Heart right ventricle (tissue), 16 donors: ENCODE measurements around the gene KIFC3. TPM values are rescaled to one million over a fixed set of nuclear protein-coding genes. Genes with fewer than 3 reads are reported as not detected.

Experiments used
- ATAC-seq, 8 donors: fragments of 200-7000 bp; cut with Tn5 transposase; one replicate each; pipeline ENCODE4 v1.9.1; 2020; ENCODE audit warnings: mild to moderate bottlenecking in 8 of 8, moderate library complexity in 8 of 8, moderate number of reproducible peaks in 1 of 8
- DNase-seq, 2 donors: peaks; one replicate each; pipeline ENCODE4 v3.0.0-alpha.2; 2020
- H3K27ac ChIP-seq, 10 donors: fragments of 200-600 bp; sonication (generic) in 2 of 10; one replicate each; pipeline versions ENCODE4 v1.5.0 to v1.8.0; 2020 to 2022; ENCODE audit warnings: mild to moderate bottlenecking in 3 of 10
- H3K27me3 ChIP-seq, 7 donors: fragments of 200-600 bp; one replicate each; pipeline ENCODE4 v1.8.0; 2021 to 2022; ENCODE audit warnings: mild to moderate bottlenecking in 2 of 7
- H3K36me3 ChIP-seq, 9 donors: fragments of 200-600 bp; sonication (generic) in 1 of 9; one replicate each; pipeline versions ENCODE4 v1.5.0 to v1.8.0; 2020 to 2022; ENCODE audit warnings: mild to moderate bottlenecking in 2 of 9
- H3K4me1 ChIP-seq, 9 donors: fragments of 200-600 bp; sonication (generic) in 1 of 9; one replicate each; pipeline versions ENCODE4 v1.5.0 to v1.8.0; 2020 to 2022; ENCODE audit warnings: mild to moderate bottlenecking in 4 of 9
- H3K4me3 ChIP-seq, 10 donors: fragments of 200-600 bp; sonication (generic) in 2 of 10; one replicate each; pipeline versions ENCODE4 v1.5.0 to v1.8.0; 2020 to 2022; ENCODE audit warnings: mild to moderate bottlenecking in 7 of 10, moderate library complexity in 2 of 10
- H3K9me3 ChIP-seq, 11 donors: fragments of 200-600 bp in 10 of 11; sonication (generic) in 2 of 11; one replicate each; pipeline versions ENCODE4 v1.5.0 to v1.8.0; 2013 to 2022; ENCODE audit warnings: mild to moderate bottlenecking in 2 of 11, control low read depth in 1 of 11, moderate library complexity in 1 of 11
- WGBS, 2 donors: extraction: QIAGEN DNeasy Blood & Tissue Kit; methylation state at CpG; one replicate each; pipeline ENCODE4 v1.1.7; 2013; ENCODE audit warnings: inconsistent platforms in 1 of 2; 5-methylcytosine and 5-hydroxymethylcytosine counted together
- intact Hi-C, 10 donors: fragments of 100-400 bp; cut with DNase I; formaldehyde crosslinking; loops; one replicate each; pipeline versions ENCODE4 v1.11.1 to v1.14.2; 2022
- polyA plus RNA-seq, 2 donors: library from polyadenylated mRNA; stranded (reverse); fragments of 200-250 nt; gene quantifications; one replicate each; pipeline ENCODE4 v1.2.3, GENCODE V29; 2013
- total RNA-seq, 10 donors: library from RNA; stranded (reverse); fragmentation: NEBNext Ultra II Directional in 3 of 10; extraction: Animal tissue kit (Norgen Biotek cat#: 25700) in 3 of 10; gene quantifications; one replicate each; pipeline versions ENCODE4 v1.2.1 to v1.2.4, GENCODE V29; 2021 to 2023
- TF ChIP-seq, protein P1 (sequence below), 9 donors: fragments of 200-600 bp; sonication (generic) in 2 of 9; IDR thresholded peaks; one replicate each; pipeline versions ENCODE4 v1.5.0 to v1.8.0; 2021 to 2022; ENCODE audit warnings: antibody characterized with exemption in 9 of 9, mild to moderate bottlenecking in 5 of 9, moderate library complexity in 1 of 9
- donor health status: Arrhythmogenic right ventricular cardiomyopathy.
- donor health status: ischemic (EF 13 %, LVEDD 7.1; RV severe dilation, severe dysfunction).
- donor health status: healthy with polysubstance abuse.
- donor health status: DM: no; HTN: yes; CAD: no.
- donor health status: DM: no; HTN: no; CAD: no.
- donor health status: ischemic (EF 25% LVEDD 6.9; RV normal size, moderate dysfunction).
- donor health status: ischemic (EF 25% LVEDD 5.7; RV mildly dilated, moderate dysfunction).
- donor health status: healthy.
- donor health status: DM: yes; HTN: yes; CAD: no.
- donor health status: Ischemic cardiomyopathy.
- donor health status: ischemic (EF 35%, LVEDD 5.7; RV mildly dilated, moderate dysfunction).
- donor health status: nonischemic (EF 11% LVEDD 7.7; RV severe dilation, severe dysfunction).
- donor health status: DM: yes; HTN: yes; CAD: no.
- donor health status: PGD.
- donor health status: ischemic (EF 29% LVEDD 5.4; RV normal size, mild dysfunction).
- donor health status: nonischemic (EF 23%, LVEDD 6.1; RV moderate dilation, normal function).

Gene KIFC3
- total and polyA plus RNA-seq, 12 donors = 42.5 to 97.4 (median 63.5) TPM

DNA sequence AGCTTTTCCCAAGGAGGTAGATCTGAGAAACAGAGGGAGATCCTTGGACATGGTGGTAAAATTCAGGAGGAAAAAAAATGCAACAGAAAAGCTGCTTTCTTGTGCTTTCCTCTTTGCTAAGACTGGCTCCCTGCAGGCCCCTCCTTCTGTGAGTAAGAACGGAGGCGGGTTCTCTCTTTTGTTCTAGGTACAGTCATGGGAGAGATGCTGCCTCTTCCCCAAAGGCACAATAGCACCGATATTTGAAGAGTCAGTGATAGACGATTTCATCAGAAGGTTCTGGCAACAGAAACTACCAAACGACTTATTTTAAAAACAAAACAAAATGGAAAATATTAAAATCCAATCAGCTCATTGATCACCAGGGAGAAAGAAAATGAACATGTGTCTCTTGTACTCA is 32.6 kb upstream of the KIFC3 start:
- intact Hi-C loops = no loop called here
- Histone ChIP-seq H3K4me1 (peaks cover 0 to 6% (median 3%) of the 10 kb centered on the region in 9 donors), H3K27ac (no peak overlapping the region), H3K36me3 (no peaks in the 10 kb centered on the region), H3K9me3 (no peaks in the 10 kb centered on the region), H3K4me3 (no peak overlapping the region), H3K27me3 (no peaks in the 10 kb centered on the region)
- TF ChIP-seq, protein P1, sequence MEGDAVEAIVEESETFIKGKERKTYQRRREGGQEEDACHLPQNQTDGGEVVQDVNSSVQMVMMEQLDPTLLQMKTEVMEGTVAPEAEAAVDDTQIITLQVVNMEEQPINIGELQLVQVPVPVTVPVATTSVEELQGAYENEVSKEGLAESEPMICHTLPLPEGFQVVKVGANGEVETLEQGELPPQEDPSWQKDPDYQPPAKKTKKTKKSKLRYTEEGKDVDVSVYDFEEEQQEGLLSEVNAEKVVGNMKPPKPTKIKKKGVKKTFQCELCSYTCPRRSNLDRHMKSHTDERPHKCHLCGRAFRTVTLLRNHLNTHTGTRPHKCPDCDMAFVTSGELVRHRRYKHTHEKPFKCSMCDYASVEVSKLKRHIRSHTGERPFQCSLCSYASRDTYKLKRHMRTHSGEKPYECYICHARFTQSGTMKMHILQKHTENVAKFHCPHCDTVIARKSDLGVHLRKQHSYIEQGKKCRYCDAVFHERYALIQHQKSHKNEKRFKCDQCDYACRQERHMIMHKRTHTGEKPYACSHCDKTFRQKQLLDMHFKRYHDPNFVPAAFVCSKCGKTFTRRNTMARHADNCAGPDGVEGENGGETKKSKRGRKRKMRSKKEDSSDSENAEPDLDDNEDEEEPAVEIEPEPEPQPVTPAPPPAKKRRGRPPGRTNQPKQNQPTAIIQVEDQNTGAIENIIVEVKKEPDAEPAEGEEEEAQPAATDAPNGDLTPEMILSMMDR (IDR thresholded peaks at IDR 0.05) = no peak
- DNase-seq = no peak
- ATAC-seq = no peak
- 69 to 74% methylated on average over 5 of the region's 5 CpGs for WGBS, 2 donors

DNA sequence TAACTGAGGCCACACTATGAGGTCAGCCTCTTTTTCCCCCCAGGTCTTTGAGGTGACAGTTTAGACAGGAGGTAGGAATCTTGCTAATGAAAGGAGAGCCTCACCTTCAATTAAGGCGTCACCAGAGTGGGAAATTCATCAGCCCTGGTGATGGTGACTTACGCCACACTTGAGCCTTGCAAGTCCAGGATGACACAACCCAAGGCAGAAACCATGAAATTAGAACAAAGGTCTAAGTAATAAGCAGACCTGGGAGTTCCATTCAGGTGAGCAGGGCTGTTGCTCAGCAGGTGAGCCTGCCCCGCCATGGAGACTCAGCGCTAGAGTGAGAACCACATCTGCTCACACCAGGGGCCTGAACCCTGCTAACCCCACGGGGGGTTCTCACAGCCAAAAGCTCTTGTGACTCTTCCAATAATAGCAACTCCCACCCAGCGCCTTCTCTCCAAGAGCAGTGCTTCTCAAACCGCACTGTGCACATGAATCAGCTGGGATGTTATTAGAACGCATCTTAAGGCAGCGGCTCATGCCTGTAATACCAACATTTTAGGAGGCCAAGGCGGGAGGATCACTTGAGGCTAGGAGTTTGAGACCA is 28.7 kb upstream of the KIFC3 start:
- Histone ChIP-seq H3K36me3 (no peaks in the 10 kb centered on the region), H3K9me3 (no peaks in the 10 kb centered on the region), H3K27me3 (no peaks in the 10 kb centered on the region), H3K4me3 (no peak overlapping the region), H3K27ac (peak overlapping the region in 2 of 10 donors; percentile 76 to 85), H3K4me1 (peaks cover 0 to 31% (median 6%) of the 10 kb centered on the region in 9 donors)
- DNase-seq (no peak), ATAC-seq (no peak)
- WGBS, 2 donors = 86% methylated on average over 10 of the region's 10 CpGs
- TF ChIP-seq, protein P1 (IDR thresholded peaks at IDR 0.05) = no peak
- intact Hi-C loops = no loop called here

DNA sequence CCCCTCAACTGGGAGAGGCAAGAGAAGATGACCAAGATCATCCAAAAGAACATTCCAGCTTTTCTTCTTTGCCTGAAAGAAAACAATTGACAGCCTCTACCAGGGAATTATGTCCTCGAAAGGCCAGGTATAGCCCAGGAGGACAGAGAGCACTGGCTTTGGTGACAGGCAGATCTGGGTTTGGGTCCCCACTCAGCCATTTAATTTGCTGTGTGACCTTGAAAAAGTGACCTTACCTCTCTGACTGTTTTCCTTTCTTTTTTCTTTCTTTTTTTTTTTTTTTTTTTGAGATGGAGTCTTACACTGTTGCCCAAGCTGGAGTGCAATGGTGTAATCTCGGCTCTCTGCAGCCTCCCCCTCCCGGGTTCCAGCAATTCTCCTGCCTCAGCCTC is 27.7 kb upstream of the KIFC3 start:
- TF ChIP-seq, protein P1 (IDR thresholded peaks at IDR 0.05) = no peak
- DNase-seq (no peak), ATAC-seq (peak in 3 of 8 donors; percentile 3 to 7 (median 5))
- intact Hi-C loops = loop anchor here in 3 of 10 donors (2.0 to 5.0 kb wide), 3 partner anchors 27 to 38 kb away; partner anchors contain the start of gene KIFC3 (in 1 of the 3)
- H3K27ac ChIP-seq = peak overlapping the region in 9 of 10 donors; percentile 12 to 85 (median 61)
- 85 to 93% methylated on average over 3 of the region's 3 CpGs for WGBS, 2 donors
- H3K36me3 ChIP-seq = no peaks in the 10 kb centered on the region
- H3K9me3 ChIP-seq = no peaks in the 10 kb centered on the region
- H3K4me3 ChIP-seq = no peak overlapping the region
- peaks cover 0 to 31% (median 6%) of the 10 kb centered on the region in 9 donors for H3K4me1 ChIP-seq
- H3K27me3 ChIP-seq = no peaks in the 10 kb centered on the region

DNA sequence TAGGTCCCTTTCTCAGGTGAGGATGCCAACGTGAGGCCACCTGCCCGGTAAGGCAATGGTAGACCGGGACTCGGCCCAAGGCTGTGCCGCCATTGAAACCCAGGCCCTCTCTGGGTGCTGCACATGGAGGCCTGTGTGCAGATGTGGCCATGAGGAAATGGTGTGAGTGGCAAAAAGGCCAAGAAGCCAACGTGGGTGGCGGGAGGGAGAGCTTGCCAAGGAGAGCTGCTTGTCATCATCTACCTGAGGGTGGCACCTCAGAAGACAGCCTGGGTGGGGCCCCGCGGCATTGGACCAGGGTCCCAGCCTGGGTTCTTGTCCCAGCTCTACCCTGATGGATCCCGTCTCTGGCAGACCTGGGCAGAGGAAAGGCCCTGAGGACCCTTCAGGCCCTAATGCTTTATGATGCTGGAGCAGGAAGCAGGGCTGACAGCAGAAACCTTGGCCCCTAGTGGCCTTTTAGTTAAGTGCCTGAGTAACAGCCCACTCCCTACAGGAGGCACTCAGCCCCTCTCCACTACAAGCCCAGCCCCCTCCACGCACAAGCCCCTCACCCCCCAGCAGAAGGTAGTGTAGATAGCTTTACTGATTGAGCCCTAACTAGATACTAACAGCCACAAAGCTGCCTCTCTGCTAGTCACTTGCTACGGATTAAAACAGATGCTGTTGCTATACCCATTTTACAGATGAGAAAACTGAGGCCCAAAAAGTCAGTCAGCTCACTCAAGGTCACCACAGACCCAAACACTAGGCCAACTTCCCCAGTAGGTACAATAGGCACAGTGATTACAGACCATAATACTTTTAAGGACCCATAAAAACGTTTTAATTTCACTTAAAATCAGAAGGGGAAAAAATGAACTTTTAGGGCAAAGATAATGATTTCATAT is 26.2 kb upstream of the KIFC3 start:
- 89% methylated on average over 13 of the region's 13 CpGs for WGBS, 2 donors
- Histone ChIP-seq H3K4me1 (peaks cover 0 to 31% (median 6%) of the 10 kb centered on the region in 9 donors), H3K36me3 (no peaks in the 10 kb centered on the region), H3K27me3 (no peaks in the 10 kb centered on the region), H3K9me3 (no peaks in the 10 kb centered on the region), H3K27ac (peak overlapping the region in 3 of 10 donors; percentile 10 to 85 (median 41)), H3K4me3 (no peak overlapping the region)
- ATAC-seq (peak in 1 of 8 donors; percentile 5), DNase-seq (no peak)
- intact Hi-C loops = loop anchor here in 3 of 10 donors (2.0 to 5.0 kb wide), 3 partner anchors 26 to 36 kb away; partner anchors contain the start of gene KIFC3 (in 1 of the 3)
- TF ChIP-seq, protein P1 (IDR thresholded peaks at IDR 0.05) = no peak
